Measurements from ENCODE around the gene NIT1.

The NIT1 gene

DNA sequence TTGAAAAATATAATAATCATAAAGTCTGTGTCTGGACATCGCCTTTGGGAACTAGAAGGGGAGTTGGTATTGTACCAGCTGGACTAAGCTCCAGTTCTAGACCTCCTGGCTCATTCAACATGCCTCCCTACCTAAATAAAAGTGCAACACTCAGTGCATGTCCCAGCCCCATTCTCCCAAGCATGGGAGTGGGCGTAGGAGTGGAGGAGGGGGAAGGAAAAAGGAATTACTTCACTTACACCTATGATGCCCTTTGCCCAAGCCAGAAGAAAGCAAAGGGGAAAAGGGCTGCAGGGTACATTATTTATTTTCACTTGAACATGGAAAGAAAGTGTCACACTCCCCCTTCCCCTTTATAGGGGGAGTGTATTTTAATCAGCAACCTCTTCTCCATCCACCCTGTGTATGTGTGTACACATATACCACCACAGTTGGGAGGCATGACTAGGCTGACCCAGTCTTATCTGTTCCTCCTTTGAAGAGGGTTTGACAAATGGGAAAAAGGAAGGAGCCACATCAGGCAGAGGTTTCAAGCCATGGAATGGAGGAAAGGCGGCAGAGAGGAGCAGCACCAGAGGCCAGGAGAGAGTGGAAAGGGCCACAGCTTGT, 3.2 kb downstream of the NIT1 start:
- Histone ChIP-seq H4K20me1 (ENCODE audit: insufficient read depth, low read length, poor library complexity, severe bottlenecking) (peaks cover 4% of the 10 kb centered on the region), H3K4me2 (ENCODE audit: low read depth, low read length, poor library complexity, severe bottlenecking) (no peak overlapping the region), H3K36me3 (ENCODE audit: insufficient read depth, low read length) (peaks cover 42% of the 10 kb centered on the region), H3K27me3 (ENCODE audit: insufficient read depth, low read length, poor library complexity, severe bottlenecking) (no peaks in the 10 kb centered on the region), H3K9ac (ENCODE audit: low read depth, low read length, poor library complexity, severe bottlenecking) (no peak overlapping the region), H3F3A (ENCODE audit: low read depth) (no peaks in the 10 kb centered on the region), H2AFZ (ENCODE audit: low read length) (no peak overlapping the region), H3K4me3 (ENCODE audit: low read length, poor library complexity, severe bottlenecking) (no peak overlapping the region), H3K79me2 (ENCODE audit: insufficient read depth, low read length) (peaks cover 35% of the 10 kb centered on the region), H3K9me3 (ENCODE audit: insufficient read depth, low read depth, low read length) (no peaks in the 10 kb centered on the region), H3K4me1 (ENCODE audit: insufficient read depth, low read length, poor library complexity, severe bottlenecking) (peaks cover 25% of the 10 kb centered on the region), H3K9me2 (replicated peaks; ENCODE audit: low read depth, low read length) (no peaks in the 10 kb centered on the region)
- no peak for TF ChIP-seq EZH2phosphoT487 (IDR thresholded peaks at IDR 0.05; ENCODE audit: borderline replicate concordance)
- TF ChIP-seq, protein P1, sequence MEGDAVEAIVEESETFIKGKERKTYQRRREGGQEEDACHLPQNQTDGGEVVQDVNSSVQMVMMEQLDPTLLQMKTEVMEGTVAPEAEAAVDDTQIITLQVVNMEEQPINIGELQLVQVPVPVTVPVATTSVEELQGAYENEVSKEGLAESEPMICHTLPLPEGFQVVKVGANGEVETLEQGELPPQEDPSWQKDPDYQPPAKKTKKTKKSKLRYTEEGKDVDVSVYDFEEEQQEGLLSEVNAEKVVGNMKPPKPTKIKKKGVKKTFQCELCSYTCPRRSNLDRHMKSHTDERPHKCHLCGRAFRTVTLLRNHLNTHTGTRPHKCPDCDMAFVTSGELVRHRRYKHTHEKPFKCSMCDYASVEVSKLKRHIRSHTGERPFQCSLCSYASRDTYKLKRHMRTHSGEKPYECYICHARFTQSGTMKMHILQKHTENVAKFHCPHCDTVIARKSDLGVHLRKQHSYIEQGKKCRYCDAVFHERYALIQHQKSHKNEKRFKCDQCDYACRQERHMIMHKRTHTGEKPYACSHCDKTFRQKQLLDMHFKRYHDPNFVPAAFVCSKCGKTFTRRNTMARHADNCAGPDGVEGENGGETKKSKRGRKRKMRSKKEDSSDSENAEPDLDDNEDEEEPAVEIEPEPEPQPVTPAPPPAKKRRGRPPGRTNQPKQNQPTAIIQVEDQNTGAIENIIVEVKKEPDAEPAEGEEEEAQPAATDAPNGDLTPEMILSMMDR (conservative IDR thresholded peaks at IDR 0.05; ENCODE audit: low read length), result no peak

DNA sequence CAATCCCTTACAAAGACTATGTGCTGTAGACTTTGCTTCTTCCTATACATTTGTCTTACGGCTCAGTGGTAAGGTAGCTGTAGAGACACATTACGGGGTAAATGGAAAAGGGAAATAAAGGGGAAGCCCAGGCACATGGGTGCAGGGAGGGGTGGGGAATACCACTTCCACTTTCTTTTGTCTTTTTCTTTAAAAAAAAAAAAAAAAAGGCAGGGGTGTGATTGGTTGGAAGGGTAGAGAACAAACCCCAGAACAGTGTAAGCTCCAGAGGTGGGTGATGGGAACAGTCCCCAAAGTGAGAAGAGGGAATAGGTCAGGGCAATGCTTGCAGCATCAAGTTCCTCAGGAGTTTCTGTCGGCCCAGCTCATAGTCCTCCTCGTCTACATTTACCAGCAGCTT, 3.9 kb downstream of the NIT1 start:
- Histone ChIP-seq H3K36me3 (ENCODE audit: insufficient read depth, low read length) (peaks cover 43% of the 10 kb centered on the region), H3K79me2 (ENCODE audit: insufficient read depth, low read length) (peaks cover 31% of the 10 kb centered on the region), H3K27me3 (ENCODE audit: insufficient read depth, low read length, poor library complexity, severe bottlenecking) (no peaks in the 10 kb centered on the region), H3K9me3 (ENCODE audit: insufficient read depth, low read depth, low read length) (no peaks in the 10 kb centered on the region), H3K4me3 (ENCODE audit: low read length, poor library complexity, severe bottlenecking) (no peak overlapping the region), H3F3A (ENCODE audit: low read depth) (no peaks in the 10 kb centered on the region), H4K20me1 (ENCODE audit: insufficient read depth, low read length, poor library complexity, severe bottlenecking) (peaks cover under 1% of the 10 kb centered on the region), H3K9me2 (replicated peaks; ENCODE audit: low read depth, low read length) (no peaks in the 10 kb centered on the region), H3K4me2 (ENCODE audit: low read depth, low read length, poor library complexity, severe bottlenecking) (no peak overlapping the region), H2AFZ (ENCODE audit: low read length) (no peak overlapping the region), H3K4me1 (ENCODE audit: insufficient read depth, low read length, poor library complexity, severe bottlenecking) (peaks cover 22% of the 10 kb centered on the region), H3K9ac (ENCODE audit: low read depth, low read length, poor library complexity, severe bottlenecking) (no peak overlapping the region)
- TF ChIP-seq EZH2phosphoT487 (IDR thresholded peaks at IDR 0.05; ENCODE audit: borderline replicate concordance), result no peak
- TF ChIP-seq, protein P1 (conservative IDR thresholded peaks at IDR 0.05; ENCODE audit: low read length), result no peak

DNA sequence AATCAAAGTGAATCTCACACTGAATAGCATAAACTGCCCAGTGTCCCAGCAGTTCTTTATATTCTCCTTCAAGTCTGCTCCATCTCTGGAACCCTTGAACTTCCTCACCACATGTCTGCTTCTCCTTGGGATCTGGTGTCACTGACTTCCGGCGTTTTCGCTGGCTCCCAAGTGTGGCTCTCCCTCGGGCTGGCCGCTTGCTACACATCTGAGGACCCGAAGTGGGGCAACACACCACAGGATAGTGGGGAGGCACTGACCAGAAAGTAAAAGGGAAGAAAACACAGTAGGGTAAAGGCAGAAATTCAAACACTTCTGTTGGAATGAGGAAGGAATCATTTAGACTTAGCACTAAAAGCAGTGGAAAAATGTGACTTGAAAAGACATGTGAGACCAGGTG, 5.1 kb downstream of the NIT1 start:
- Histone ChIP-seq H3K27me3 (ENCODE audit: insufficient read depth, low read length, poor library complexity, severe bottlenecking) (no peaks in the 10 kb centered on the region), H3K36me3 (ENCODE audit: insufficient read depth, low read length) (peaks cover 49% of the 10 kb centered on the region), H3K79me2 (ENCODE audit: insufficient read depth, low read length) (peaks cover 31% of the 10 kb centered on the region), H3K9me3 (ENCODE audit: insufficient read depth, low read depth, low read length) (no peaks in the 10 kb centered on the region), H3K4me2 (ENCODE audit: low read depth, low read length, poor library complexity, severe bottlenecking) (no peak overlapping the region), H4K20me1 (ENCODE audit: insufficient read depth, low read length, poor library complexity, severe bottlenecking) (no peaks in the 10 kb centered on the region), H3K9ac (ENCODE audit: low read depth, low read length, poor library complexity, severe bottlenecking) (no peak overlapping the region), H3F3A (ENCODE audit: low read depth) (no peaks in the 10 kb centered on the region), H3K4me3 (ENCODE audit: low read length, poor library complexity, severe bottlenecking) (no peak overlapping the region), H2AFZ (ENCODE audit: low read length) (no peak overlapping the region), H3K4me1 (ENCODE audit: insufficient read depth, low read length, poor library complexity, severe bottlenecking) (peaks cover 32% of the 10 kb centered on the region), H3K9me2 (replicated peaks; ENCODE audit: low read depth, low read length) (no peaks in the 10 kb centered on the region)
- TF ChIP-seq EZH2phosphoT487 (IDR thresholded peaks at IDR 0.05; ENCODE audit: borderline replicate concordance), result no peak
- TF ChIP-seq, protein P1 (conservative IDR thresholded peaks at IDR 0.05; ENCODE audit: low read length), result no peak
